CD4-positive, alpha-beta T cell treated with Interleukin-6 at 100 ng/mL for 8 hours (primary cell): ENCODE data around the gene TACR1.
"Not testable (repeated sequence)": the region's sequence is repeated elsewhere in the genome, so short reads cannot be mapped to it uniquely, and the experiment has no call there.

Experiments used
- DNase-seq: peaks from one replicate; pipeline ENCODE4 v3.0.0-alpha.2; 2020; ENCODE audit warnings: mixed read lengths, low spot score

Gene TACR1

GRCh38 chr2:75146221-75146605, 53.1 kb downstream of the TACR1 start:
- DNase-seq = not testable (repeated sequence)

DNA sequence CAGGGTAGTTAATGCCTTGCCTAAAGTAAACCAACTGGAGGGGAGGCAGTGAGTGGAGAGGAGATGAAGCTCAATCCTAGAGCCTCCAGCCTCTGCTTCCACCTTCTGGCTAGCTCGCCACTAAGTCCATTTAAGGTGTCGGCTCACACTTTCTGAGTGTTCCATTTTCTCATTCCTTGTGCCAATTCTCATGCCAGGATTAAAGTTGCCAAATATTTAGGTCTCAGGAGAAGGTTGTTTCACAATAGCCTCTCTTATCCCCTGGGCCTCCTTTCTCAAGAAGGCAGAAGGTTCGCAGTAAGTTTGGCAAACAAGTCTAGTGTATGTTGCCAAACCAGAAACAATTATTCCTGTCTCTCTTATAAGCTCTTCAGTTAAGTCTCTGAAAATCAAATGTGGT, 57.2 kb downstream of the TACR1 start:
- no peak for DNase-seq

- no peak for DNase-seq
Observed at GRCh38 chr2:75140288-75140687, 59.0 kb downstream of the TACR1 start.

GRCh38 chr2:75139171-75139570, 60.1 kb downstream of the TACR1 start:
- DNase-seq = no peak

- DNase-seq = no peak
Observed at GRCh38 chr2:75138528-75138927, 60.8 kb downstream of the TACR1 start.

GRCh38 chr2:75135776-75136400, 63.4 kb downstream of the TACR1 start:
- DNase-seq = no peak

DNA sequence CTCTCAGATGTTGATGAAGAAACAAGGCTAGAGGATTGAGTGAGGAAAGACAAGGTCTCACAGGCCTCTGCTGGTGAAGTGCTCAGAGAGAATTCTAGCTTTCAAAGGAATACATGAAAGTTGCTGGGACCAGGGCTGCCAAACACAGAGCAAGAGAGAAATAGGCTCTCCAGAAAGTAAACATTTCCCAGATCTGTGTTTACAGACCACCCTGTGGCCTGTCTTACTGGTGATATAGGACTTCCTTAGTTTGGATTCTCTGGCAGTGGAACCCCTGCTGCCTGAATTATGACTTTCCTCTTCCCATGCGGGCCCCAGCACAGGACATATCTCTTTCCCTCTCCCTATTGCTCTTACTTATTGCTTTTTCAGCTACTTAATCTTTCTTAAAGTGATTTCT, 64.5 kb downstream of the TACR1 start:
- no peak for DNase-seq

- no peak for DNase-seq
Observed at GRCh38 chr2:75133621-75134570, 65.4 kb downstream of the TACR1 start.

DNA sequence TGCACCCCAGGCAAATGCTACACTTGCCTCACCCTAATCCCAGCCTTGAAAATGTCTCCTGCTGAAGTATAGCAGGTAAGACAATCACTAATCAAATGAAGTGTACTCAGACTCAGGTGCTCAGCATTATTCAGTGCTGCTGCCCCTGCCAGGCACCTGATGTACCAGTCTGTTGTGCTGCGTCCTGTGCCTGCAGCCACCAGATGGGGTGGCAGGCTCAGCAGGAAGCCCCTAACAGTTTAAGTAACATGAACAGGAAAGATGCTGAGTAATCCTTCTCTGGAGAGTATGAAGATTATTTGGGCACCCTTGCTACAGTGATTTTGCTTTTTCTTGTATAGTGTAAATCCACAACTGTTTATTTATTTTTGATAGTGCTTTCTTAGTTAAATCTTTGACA, 69.1 kb downstream of the TACR1 start:
- DNase-seq = no peak

DNA sequence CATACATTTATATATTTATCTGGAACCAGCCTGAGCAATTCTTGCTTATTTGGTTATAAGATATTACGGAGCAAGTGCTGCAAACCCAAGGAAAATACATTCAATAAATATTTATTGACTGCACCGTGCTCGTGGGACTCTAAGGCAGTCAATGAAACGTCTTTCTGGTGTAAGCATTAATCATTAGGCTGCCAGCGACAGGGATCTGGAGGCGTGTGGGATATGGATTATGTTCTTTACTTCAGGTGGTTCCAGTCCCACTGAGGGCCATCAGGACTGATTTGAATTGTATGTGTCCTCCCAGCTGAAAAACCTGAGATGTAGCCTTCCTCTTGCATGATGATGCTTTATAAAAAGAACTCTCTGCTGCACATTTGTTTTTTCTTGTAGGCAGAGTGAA, 75.4 kb downstream of the TACR1 start:
- no peak for DNase-seq

- no peak for DNase-seq
Observed at GRCh38 chr2:75113231-75113869, 86.0 kb downstream of the TACR1 start.

DNA sequence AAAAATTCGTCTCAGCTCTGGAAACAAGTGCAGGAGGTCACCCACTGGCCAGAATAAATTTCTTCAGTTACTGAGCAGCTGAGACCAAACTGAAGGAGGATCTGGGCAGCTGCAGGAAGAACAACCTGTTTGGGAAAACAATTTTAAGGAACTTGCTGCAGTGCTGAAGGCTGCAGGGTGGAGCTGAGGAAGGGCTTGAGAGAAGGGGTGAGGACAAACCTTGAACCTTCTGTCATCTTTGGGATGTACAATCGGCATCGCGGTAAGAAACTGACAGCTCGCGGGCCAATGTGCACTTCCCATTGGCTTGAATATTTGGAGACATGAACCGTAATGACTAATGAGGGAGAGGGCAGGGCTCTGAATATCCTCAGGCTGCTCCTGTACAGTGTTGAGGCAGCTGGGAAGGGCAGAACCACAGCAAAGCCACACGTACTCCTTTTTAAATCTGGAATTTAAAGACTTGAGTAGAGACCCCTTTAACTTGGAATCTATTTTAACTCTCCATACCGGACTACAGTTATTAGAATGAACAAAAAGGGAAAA, 90.3 kb downstream of the TACR1 start:
- no peak for DNase-seq

DNA sequence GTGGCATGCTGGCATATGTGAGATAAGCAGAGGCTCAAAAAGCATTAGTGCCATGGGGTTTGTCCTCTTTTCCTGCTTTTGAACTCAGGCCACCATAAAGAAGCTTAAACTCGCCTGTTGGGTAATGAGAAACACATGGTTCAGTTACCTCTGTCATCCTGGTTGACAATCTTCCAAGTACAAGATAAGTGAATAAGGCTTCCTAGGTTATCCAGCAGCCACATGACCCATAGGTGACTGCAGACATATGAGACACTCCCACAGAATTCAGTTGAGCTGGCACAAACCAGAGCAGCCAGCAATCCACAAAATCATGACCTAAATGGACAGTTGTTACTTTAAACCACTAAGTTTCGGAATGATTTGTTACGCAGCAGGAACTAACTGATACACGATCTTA, 97.3 kb downstream of the TACR1 start:
- DNase-seq = no peak

GRCh38 chr2:75100801-75101151, 98.5 kb downstream of the TACR1 start:
- no peak for DNase-seq

DNA sequence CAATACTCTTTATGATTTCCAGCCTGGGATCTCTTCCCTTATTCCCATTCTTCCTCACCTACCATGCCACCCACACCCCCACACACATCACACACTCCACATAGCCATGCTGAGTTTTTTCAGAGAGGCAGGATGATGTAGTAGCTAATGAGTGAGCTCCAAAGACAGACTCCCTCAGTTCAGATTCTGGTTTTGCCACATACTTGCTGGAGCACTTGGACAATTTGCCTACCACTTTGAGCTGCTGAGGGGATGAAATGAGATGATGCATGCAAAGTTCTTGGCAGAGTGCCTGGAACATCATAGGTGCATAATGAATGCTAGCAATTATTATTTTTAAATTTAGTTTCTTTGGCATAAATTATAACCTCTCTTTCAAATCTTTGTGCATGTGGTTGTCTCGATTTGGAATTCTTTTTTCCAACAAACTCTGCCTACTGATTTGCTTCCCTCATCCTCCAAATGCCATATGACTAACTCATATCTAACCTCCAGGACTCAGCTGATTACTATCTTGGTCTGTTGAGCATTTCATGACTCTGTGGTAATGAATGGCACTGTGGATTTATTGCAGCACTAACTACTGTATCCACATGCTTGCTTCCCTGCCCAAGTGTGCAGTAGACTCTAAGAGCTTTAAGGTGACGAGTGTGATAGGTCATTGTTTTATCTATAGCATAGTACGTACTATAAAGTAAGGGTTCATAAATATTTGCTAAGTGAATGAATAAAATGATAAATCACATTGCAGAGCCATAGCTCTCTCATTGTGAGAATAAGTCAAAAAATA, 99.1 kb downstream of the TACR1 start:
- DNase-seq = no peak

DNA sequence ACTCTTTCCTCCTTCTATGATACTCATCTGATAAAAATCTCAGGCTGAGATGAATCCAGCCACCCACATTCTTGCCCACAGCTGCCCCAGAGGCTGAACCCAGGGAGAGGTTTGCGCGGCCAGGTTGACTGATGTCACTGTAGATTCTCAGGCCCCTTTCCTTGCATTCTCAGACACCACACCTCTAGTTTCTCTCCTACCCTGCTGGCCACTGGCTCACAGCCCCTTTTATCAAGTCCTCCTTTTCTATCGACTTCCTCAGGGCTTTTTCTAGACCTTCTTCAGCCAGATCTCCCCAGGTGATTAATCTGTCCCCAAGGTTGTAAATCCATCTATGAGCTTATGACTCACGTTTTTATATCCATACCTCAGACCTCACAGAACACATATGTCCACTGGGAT, 99.8 kb downstream of the TACR1 start:
- no peak for DNase-seq

GRCh38 chr2:75098856-75099255, 100.5 kb downstream of the TACR1 start:
- no peak for DNase-seq

DNA sequence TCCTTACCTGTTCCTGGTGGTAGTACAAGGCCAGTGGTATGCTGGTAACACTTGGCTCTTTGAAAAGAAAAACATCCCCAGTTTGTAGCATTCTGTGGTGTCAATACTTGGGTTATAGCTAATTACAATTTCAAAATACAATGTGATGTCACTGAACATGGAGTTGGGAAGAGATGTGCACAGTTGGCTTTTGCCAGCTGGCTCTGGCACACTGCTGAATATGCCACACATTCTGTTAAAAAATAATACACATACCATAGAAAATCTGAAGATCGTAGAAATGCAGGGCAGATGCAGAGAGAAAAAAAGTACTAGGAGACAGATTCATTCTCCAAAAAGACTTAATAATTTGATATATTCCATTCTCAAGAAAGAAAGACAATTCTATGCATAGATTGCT, 101.5 kb downstream of the TACR1 start:
- no peak for DNase-seq

DNA sequence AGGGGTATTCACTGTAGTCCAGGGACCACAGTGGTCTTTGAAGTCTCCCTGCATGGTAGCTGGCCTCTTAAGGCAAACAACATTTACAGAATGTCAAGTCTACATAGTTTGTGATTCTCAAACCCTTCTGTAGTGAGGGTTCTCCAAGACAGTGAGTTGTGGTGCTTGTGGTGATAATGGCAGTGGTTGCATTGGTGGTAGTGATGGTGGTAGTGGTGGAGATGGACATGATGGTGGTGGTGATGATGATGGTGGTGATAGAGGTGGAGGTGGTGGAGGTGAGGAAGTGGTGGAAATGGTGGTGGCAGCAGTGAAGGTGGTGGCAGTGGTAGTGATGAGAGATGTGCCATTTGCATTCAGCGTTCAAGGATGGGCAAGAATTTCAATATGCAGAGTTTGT, 104.9 kb downstream of the TACR1 start:
- no peak for DNase-seq

DNA sequence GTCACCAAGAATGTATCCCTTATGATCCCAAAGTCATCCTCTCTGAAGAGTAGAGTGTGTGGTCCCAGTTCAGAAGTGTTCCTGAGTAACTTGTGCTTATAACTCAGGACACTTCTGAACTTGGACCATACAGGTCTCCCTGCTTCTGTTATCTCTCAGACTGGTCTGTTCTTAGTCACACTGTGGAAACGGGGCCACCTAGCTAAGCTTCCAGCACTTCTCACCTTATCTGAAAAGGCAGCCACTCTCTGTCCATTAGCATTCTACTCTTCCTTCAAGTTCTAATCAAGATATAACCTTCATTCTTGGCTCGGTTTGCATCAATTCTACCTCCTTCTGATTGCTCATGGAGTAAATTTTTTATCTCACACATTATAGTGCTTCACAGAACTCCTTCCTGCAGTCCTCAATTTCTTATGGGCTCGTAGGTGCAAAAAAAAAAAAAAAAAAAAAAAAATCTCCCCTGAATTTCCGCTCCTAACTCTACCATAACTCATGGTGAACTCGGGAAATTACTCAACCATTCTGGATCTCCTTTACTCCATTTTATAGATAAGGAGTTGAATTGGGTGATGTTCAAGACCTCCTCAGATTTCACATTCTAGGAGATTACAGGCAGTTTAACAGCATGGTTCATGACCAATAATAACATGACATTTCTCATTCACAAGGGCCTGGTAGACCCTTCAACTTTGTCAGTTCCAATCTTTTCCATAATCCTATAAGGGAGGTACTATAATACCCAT, 108.4 kb downstream of the TACR1 start:
- no peak for DNase-seq

DNA sequence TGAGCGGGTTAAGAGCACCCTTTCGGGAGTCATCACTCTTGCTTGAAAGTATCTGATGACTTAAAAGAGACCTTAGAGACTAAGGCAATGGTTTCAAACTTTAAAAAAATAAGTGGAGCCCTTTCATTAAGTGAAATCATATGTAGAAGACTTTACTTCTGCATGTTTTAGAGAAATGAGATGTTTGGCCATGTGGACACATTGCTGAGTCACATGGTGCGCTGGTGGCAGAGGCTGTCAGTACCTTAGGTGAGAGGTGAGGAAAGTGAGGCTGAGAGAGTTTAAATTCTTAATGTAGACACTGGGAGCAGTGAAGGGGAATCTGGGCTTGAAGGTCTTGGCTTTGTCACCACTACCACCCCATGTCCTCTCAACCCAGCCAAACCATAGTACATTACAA, 109.8 kb downstream of the TACR1 start:
- no peak for DNase-seq
